GM18498 (cell line): ENCODE results near the gene IFITM10.
A peak's percentile ranks its signal among the peaks of the same experiment; 100 is the strongest.

Experiments used
- ATAC-seq: cut with Tn5 transposase; IDR thresholded peaks from one replicate; pipeline ENCODE4 v1.9.1; 2021; ENCODE audit warnings: mild to moderate bottlenecking, moderate library complexity; ENCODE audit not compliant: unreplicated experiment

Gene IFITM10

GRCh38 chr11:1719781-1720180, 30.6 kb downstream of the IFITM10 start:
- ATAC-seq = no peak

- ATAC-seq = no peak
Observed at GRCh38 chr11:1718326-1718725, 32.1 kb downstream of the IFITM10 start.

- ATAC-seq = no peak
Observed at GRCh38 chr11:1717745-1718144, 32.6 kb downstream of the IFITM10 start.

GRCh38 chr11:1714908-1715885, 35.2 kb downstream of the IFITM10 start:
- ATAC-seq = no peak

GRCh38 chr11:1708716-1709115, 41.7 kb downstream of the IFITM10 start:
- no peak for ATAC-seq

- no peak for ATAC-seq
Observed at GRCh38 chr11:1707751-1708150, 42.6 kb downstream of the IFITM10 start.

- no peak for ATAC-seq
Observed at GRCh38 chr11:1706634-1707400, 43.6 kb downstream of the IFITM10 start.

- ATAC-seq = no peak
Observed at GRCh38 chr11:1705126-1706052, 45.0 kb downstream of the IFITM10 start.

GRCh38 chr11:1703146-1703545, 47.2 kb downstream of the IFITM10 start:
- ATAC-seq = no peak

GRCh38 chr11:1702506-1702905, 47.9 kb downstream of the IFITM10 start:
- no peak for ATAC-seq

- no peak for ATAC-seq
Observed at GRCh38 chr11:1701091-1701807, 49.1 kb downstream of the IFITM10 start.

- no peak for ATAC-seq
Observed at GRCh38 chr11:1699771-1700170, 50.6 kb downstream of the IFITM10 start.

GRCh38 chr11:1696608-1697570, 53.5 kb downstream of the IFITM10 start, which contains the start of gene KRTAP5-6:
Gene KRTAP5-6 (plus strand): TSS chr11:1697195. CDS start chr11:1697246, 51 bp downstream.
- ATAC-seq = no peak

GRCh38 chr11:1695548-1696108, 54.8 kb downstream of the IFITM10 start:
- ATAC-seq = no peak

- no peak for ATAC-seq
Observed at GRCh38 chr11:1694846-1695547, 55.4 kb downstream of the IFITM10 start.

GRCh38 chr11:1694064-1694845, 56.1 kb downstream of the IFITM10 start:
- peak; percentile 54 for ATAC-seq
